GM12878 (cell line): ENCODE data around the gene PRR35.

ENCODE experiments used
- CEBPB ChIP-seq, 2 experiments: fragments of 150-350 bp in 1 of 2; IDR thresholded peaks; 2 replicates each; pipeline ENCODE4 v1.6.1; 2012 to 2014; ENCODE audit warnings: low read depth in 2 of 2, low read length in 2 of 2, borderline replicate concordance in 1 of 2, inconsistent platforms in 1 of 2
- CREB1 ChIP-seq: IDR thresholded peaks from 2 replicates; pipeline ENCODE4 v1.6.1; 2012; ENCODE audit warnings: low read depth, mild to moderate bottlenecking, inconsistent platforms
- CTCF ChIP-seq, 3 experiments: IDR thresholded peaks in 2 of 3; conservative IDR thresholded peaks in 1 of 3; 2 replicates each; pipeline ENCODE4 v1.5.1; 2011; ENCODE audit warnings: low read depth in 3 of 3, low read length in 3 of 3, mild to moderate bottlenecking in 3 of 3, control low read depth in 2 of 3, moderate library complexity in 2 of 3, inconsistent platforms in 1 of 3, mixed read lengths in 1 of 3; ENCODE audit not compliant: control insufficient read depth in 2 of 3, insufficient read depth in 1 of 3; ENCODE audit errors: extremely low read depth in 1 of 3
- E2F8 ChIP-seq: fragments of 450-650 bp; IDR thresholded peaks from 2 replicates; pipeline ENCODE4 v1.6.1; 2018; ENCODE audit warnings: mild to moderate bottlenecking, low read depth, moderate library complexity; ENCODE audit not compliant: partially characterized antibody
- RCOR1 ChIP-seq: conservative IDR thresholded peaks from 2 replicates; pipeline ENCODE4 v1.6.1; 2012; ENCODE audit warnings: low read depth, low read length, improper control_type of control experiment
- RELA ChIP-seq: fragments of 450-650 bp; IDR thresholded peaks from 2 replicates; pipeline ENCODE4 v1.8.0; 2014; ENCODE audit warnings: borderline replicate concordance; ENCODE audit not compliant: partially characterized antibody
- ZNF24 ChIP-seq: fragments of 450-650 bp; IDR thresholded peaks from 2 replicates; pipeline ENCODE4 v1.6.1; 2017; ENCODE audit warnings: antibody characterized with exemption, mild to moderate bottlenecking

GRCh38 chr16:528111-529011 lies 31.8 kb upstream of the PRR35 start:
- TF ChIP-seq CTCF (IDR thresholded peaks at IDR 0.05 in 2 of 3, conservative IDR thresholded peaks at IDR 0.05 in 1 of 3; ENCODE audit: control insufficient read depth in 2 of 3, extremely low read depth in 1 of 3, insufficient read depth in 1 of 3, low read depth in 3 of 3, low read length in 3 of 3) (no peak), CREB1 (no peak), RELA (no peak), ZNF24 (no peak), CEBPB (IDR thresholded peaks at IDR 0.05; ENCODE audit: borderline replicate concordance in 1 of 2, low read depth in 2 of 2, low read length in 2 of 2) (no peak), E2F8 (no peak), RCOR1 (no peak)
